IMR-90 (cell line): ENCODE data around the gene LUZP2.

Source experiments
- CHD1 ChIP-seq: IDR thresholded peaks from 2 replicates; pipeline ENCODE4 v1.6.1; 2012; ENCODE audit warnings: low read depth, low read length, improper control_type of control experiment
- CTCF ChIP-seq: conservative IDR thresholded peaks from 2 replicates; pipeline ENCODE4 v1.5.1; 2012; ENCODE audit warnings: mild to moderate bottlenecking, low read depth, low read length, improper control_type of control experiment
- ELK1 ChIP-seq: fragments of 150-350 bp; IDR thresholded peaks from 2 replicates; pipeline ENCODE4 v1.6.1; 2016; ENCODE audit warnings: low read depth, mild to moderate bottlenecking, low read length, moderate library complexity, borderline replicate concordance
- POLR2A ChIP-seq: IDR thresholded peaks from 2 replicates; pipeline ENCODE4 v1.6.1; 2012; ENCODE audit warnings: mild to moderate bottlenecking, low read depth, low read length
- SMC3 ChIP-seq: fragments of 150-350 bp; IDR thresholded peaks from 2 replicates; pipeline ENCODE4 v1.6.1; 2016; ENCODE audit warnings: low read depth, mild to moderate bottlenecking, antibody characterized with exemption, low read length, moderate library complexity

- TF ChIP-seq CTCF (no peak), CHD1 (no peak), ELK1 (no peak), POLR2A (no peak), SMC3 (no peak)
Observed at GRCh38 chr11:24642648-24643047, 145.8 kb downstream of the LUZP2 start.
